ENCODE data around the gene MMP28.

GRCh38 chr17:35749560-35750412, 45.7 kb downstream of the MMP28 start:
- TF ChIP-seq CTCF (IDR thresholded peaks at IDR 0.05) (no peak), POLR2A (IDR thresholded peaks at IDR 0.05) (no peak)
